Stimulated activated CD4-positive, alpha-beta T cell treated with anti-CD3 and anti-CD28 coated beads, Interleukin-12 subunit alpha, Interleukin-12 subunit beta, amount 100 ng/mL, for 24 hours (primary cell): ENCODE results near the gene TAB3.

Source experiments
- DNase-seq, 2 experiments: peaks; one replicate each; pipeline ENCODE4 v3.0.0-alpha.2; 2020; ENCODE audit warnings: low read depth in 2 of 2

The TAB3 gene

GRCh38 chrX:30885136-30885535, 3.9 kb downstream of the TAB3 start:
- no peak for DNase-seq

GRCh38 chrX:30883138-30883537, 5.9 kb downstream of the TAB3 start:
- DNase-seq: no peak

GRCh38 chrX:30881797-30882196, 7.3 kb downstream of the TAB3 start:
- no peak for DNase-seq

GRCh38 chrX:30881390-30881789, 7.7 kb downstream of the TAB3 start:
- no peak for DNase-seq

DNA sequence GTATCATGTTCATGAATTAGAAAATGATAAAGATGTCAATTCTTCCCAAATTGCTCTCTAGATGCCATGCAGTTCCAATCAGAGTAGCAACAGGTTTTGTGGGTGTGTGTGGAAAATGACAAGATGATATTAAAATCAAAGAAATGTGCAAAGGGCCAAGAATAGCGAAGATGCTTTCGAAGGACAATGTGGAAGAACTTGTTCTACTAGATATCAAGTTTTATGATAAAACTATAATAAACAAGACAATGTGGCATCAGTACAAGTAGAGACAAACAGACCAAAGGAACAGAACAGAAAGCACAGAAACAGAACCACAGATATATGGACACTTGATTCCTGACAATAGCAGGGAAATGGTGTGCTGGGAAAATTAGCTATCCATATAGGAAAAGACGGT, 9.0 kb downstream of the TAB3 start:
- no peak for DNase-seq

DNA sequence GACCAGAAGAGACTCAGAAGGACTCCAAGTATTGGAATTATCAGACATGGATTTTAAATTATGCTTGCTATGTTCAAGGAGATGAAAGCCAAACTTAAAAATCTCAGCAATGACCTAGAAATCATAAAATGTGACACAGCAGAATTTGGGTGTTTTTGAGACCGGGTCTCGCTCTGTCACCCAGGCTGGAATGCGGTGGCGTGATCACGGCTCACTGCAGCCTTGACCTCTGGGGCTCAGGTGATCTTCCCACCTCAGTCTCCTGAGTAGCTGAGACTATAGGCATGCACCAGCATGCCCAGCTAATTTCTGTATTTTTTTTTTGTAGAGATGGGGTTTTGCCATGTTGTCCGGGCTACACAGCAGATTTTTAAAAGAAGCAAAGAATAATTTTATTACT, 12.7 kb downstream of the TAB3 start:
- no peak for DNase-seq

DNA sequence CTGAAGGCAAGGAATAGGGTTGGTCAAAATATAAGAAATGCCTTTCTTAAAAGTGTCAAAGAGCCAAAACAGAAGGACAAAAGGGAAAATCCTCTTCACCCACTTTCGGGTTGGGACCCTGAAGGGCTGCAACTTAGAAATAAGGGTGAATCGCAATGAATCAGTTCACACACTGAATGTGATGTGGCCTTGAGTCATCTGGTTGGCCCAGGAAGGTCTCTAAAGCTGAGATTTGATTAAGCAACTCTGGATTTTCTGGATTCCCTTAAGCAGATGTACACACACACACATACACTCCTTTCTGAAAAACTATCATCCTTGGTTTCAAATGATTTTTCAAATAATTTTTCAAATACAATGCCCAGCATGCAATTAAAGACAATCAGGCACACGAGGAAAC, 13.1 kb downstream of the TAB3 start:
- DNase-seq: peak in 1 of 2 experiments; percentile 1

GRCh38 chrX:30874851-30875250, 14.2 kb downstream of the TAB3 start:
- no peak for DNase-seq

DNA sequence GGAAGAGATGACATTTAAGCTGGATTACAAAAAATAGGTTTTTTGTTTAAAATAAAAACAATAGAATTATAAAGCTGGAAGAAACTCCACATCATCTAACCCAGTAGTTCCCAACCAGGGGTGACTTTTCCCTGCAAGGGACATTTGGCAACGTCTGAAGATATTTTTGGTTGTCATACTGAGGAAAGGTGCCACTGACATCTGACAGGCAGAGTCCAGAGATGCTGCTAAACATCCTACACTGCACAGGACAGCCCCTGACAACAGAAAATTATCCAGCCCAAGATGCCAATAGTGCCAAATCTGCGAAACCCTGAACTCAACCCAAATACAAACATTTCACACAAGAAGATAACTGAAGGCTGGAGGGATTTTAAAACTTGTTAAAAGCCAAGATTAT, 18.5 kb downstream of the TAB3 start:
- DNase-seq: no peak

DNA sequence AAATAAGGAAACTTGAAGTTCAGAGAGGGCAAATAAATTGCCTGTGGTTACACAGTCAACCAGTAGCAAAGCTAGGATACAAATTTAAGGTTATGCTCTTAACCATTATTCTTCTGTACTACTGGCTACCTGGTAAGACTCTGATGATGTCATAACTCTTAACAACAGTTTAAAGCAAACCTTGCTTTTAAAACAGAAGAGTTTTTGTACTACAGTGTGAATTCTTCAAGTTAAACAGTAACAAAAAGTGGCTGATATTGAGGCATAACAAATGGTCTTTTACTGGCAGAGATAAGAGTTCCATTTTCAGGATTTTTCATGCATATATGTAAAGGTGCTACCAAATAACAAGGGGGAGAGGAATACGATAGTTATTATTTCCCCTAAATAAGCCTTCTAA, 23.4 kb downstream of the TAB3 start:
- DNase-seq: no peak

DNA sequence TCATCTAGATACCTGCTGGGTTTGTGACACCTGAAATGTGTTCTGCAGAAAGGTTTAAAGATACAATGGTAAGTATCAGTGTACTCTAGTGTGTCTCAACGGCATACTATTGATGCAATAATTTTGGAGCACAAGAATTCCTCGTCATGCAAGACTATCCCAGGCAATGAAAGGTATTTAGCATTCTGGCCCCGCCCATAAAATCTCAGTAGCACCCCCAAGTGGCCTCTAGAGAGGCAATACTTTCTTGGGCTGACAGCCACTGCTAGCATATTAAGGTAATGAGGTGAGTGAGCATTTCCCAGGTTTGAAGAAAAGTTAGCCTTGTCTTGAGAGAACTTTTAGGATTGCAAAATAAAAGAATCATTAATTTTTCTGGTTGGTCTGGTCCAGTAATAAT, 24.0 kb downstream of the TAB3 start:
- no peak for DNase-seq

DNA sequence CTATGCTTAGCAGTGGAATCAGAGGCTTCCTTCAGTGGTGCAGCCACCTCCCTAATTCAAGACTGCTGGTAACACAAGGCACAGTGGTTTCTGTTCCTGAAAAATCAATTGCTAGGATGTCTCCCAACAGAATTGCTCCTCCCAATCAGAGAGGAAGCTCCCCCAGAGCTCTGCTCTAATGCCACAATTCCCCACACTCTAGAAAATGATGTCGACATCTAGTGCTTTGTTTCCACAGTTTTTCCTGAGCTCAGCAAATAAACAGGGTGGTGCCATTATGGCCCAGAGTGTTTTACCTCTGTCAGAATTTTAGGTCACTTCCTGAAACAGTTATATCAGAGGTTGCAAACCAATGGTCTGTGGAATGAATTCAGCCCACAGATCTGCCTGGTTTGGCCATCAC, 24.7 kb downstream of the TAB3 start:
- no peak for DNase-seq

GRCh38 chrX:30863974-30864373, 25.1 kb downstream of the TAB3 start:
- no peak for DNase-seq

- no peak for DNase-seq
Measured at GRCh38 chrX:30858098-30858497, 31.0 kb downstream of the TAB3 start.

- DNase-seq: no peak
Measured at GRCh38 chrX:30851449-30851848, 37.6 kb downstream of the TAB3 start.

GRCh38 chrX:30835373-30835772, 53.7 kb downstream of the TAB3 start:
- no peak for DNase-seq

- DNase-seq: no peak
Measured at GRCh38 chrX:30833896-30834295, 55.2 kb downstream of the TAB3 start.

GRCh38 chrX:30831082-30831481, 58.0 kb downstream of the TAB3 start:
- peak; percentile 15 for DNase-seq

GRCh38 chrX:30830326-30830943, 58.6 kb downstream of the TAB3 start:
- DNase-seq: no peak

- no peak for DNase-seq
Measured at GRCh38 chrX:30824275-30824674, 64.8 kb downstream of the TAB3 start.

DNA sequence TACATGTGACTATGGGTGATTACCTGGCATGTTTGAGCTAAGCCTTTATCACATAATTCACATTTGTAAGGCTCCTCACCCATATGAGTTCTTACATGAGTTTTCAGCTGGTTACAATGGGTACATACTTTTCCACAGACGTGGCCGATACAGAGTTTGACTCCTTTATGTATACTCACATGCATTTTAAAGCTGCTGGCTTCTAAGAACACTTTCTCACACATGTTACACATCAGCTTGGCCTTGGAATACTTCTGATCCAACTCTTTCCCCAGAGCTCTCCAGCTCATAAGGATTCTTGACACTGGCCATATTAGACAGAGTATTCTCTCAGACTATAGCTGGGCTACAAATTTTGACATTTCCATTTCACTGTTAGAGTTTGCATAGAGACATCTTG, 66.3 kb downstream of the TAB3 start:
- DNase-seq: no peak

- no peak for DNase-seq
Measured at GRCh38 chrX:30822068-30822681, 66.9 kb downstream of the TAB3 start.

- DNase-seq: no peak
Measured at GRCh38 chrX:30821116-30821515, 67.9 kb downstream of the TAB3 start.

DNA sequence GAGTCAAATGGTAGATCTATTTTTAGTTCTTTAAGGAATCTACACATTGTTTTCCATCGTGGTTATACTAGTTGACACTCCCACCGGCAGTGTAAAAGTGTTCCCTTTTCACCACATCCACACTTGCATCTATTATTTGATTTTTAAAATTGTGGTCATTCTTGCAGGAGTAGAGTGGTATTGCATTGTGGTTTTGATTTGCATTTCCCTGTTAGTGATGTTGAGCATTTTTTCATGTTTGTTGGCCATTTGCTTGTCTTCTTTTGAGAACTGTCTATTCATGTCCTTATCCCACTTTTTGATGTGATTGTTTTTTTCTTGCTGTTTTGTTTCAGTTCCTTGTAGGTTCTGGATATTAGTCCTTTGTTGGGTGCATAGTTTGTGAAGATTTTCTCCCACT, 70.0 kb downstream of the TAB3 start:
- DNase-seq: no peak
